ENCODE data around the gene LSAMP. TPM values are rescaled to one million over a fixed set of nuclear protein-coding genes. Genes with fewer than 3 reads are reported as not detected.

LSAMP gene
- total and polyA plus RNA-seq, 2 donors (not counting 1 experiment from before 2014, with no cell fraction given): not detected

DNA sequence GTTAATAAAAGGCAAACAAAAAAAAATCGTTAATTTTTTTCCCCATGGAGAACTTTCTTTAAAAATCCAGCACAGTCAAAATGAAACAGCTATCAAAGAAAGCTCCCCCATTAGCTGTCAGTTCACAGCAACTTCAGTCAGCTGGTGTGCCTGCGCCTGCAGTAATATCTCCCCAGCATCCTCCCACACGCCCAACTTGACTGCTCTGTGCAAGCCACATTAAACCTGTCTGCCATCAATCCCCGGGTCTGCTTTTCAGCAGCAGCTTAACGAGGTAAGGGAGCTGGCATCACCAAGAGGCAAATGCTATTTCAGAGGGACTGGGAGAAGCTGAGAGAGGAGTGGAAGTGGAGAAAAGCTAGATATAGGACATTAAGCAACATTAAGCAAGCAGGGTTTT is 484.5 kb downstream of the LSAMP start:
- ChIA-PET CTCF (no interaction called here), POLR2A (no interaction called here)
- H3K4me3 ChIP-seq (ENCODE audit: control extremely low read depth in 1 of 5, extremely low read depth in 1 of 5, insufficient read depth in 1 of 5, low read depth in 2 of 5, low read length in 4 of 5): no peak overlapping the region
- DNase-seq (no peak), ATAC-seq (ENCODE audit: low read depth) (no peak)
- no peaks in the 10 kb centered on the region for H3K36me3 ChIP-seq (replicated peaks in 1 of 2; ENCODE audit: control extremely low read depth in 1 of 2, control insufficient read depth in 1 of 2, extremely low read depth in 1 of 2, insufficient read depth in 2 of 2, low read length in 1 of 2)
- H3K9me3 ChIP-seq (ENCODE audit: control extremely low read depth in 1 of 3, control insufficient read depth in 2 of 3, insufficient read depth in 1 of 3, low read length in 2 of 3): no peaks in the 10 kb centered on the region
- WGBS (ENCODE audit: insufficient coverage): 80% methylated on average over 2 of the region's 5 CpGs
- H3K79me2 ChIP-seq (ENCODE audit: control insufficient read depth, insufficient read depth, low read length): no peaks in the 10 kb centered on the region
- TF ChIP-seq, protein P1, sequence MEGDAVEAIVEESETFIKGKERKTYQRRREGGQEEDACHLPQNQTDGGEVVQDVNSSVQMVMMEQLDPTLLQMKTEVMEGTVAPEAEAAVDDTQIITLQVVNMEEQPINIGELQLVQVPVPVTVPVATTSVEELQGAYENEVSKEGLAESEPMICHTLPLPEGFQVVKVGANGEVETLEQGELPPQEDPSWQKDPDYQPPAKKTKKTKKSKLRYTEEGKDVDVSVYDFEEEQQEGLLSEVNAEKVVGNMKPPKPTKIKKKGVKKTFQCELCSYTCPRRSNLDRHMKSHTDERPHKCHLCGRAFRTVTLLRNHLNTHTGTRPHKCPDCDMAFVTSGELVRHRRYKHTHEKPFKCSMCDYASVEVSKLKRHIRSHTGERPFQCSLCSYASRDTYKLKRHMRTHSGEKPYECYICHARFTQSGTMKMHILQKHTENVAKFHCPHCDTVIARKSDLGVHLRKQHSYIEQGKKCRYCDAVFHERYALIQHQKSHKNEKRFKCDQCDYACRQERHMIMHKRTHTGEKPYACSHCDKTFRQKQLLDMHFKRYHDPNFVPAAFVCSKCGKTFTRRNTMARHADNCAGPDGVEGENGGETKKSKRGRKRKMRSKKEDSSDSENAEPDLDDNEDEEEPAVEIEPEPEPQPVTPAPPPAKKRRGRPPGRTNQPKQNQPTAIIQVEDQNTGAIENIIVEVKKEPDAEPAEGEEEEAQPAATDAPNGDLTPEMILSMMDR (IDR thresholded peaks at IDR 0.05): no peak
- no peak for TF ChIP-seq EZH2 (IDR thresholded peaks at IDR 0.05; ENCODE audit: borderline replicate concordance, insufficient read depth, low read depth, low read length, poor library complexity, severe bottlenecking)
- Mint-ChIP-seq H3K27me3 (no peaks in the 10 kb centered on the region), H3K4me3 (no peak overlapping the region), H3K27ac (no peak overlapping the region), H3K9me3 (ENCODE audit: insufficient read depth) (no peaks in the 10 kb centered on the region), H3K4me1 (no peaks in the 10 kb centered on the region)
- H3K4me2 ChIP-seq (replicated peaks; ENCODE audit: low read depth, low read length, poor library complexity, severe bottlenecking): no peak overlapping the region
- no peak overlapping the region for H2AFZ ChIP-seq (ENCODE audit: insufficient read depth, low read depth, low read length, poor library complexity, severe bottlenecking)
- no peak overlapping the region for H3K9ac ChIP-seq (ENCODE audit: low read length)
- H3K4me1 ChIP-seq (ENCODE audit: control insufficient read depth in 2 of 2, insufficient read depth in 2 of 2, low read length in 2 of 2): no peaks in the 10 kb centered on the region
- intact Hi-C loops (cut with micrococcal nuclease): no loop called here
- no peaks in the 10 kb centered on the region for H4K20me1 ChIP-seq (ENCODE audit: control insufficient read depth, insufficient read depth, low read length, poor library complexity, severe bottlenecking)
- no peak overlapping the region for H3K27ac ChIP-seq (ENCODE audit: low read length in 2 of 2)
- H3K27me3 ChIP-seq (replicated peaks in 1 of 4; ENCODE audit: control extremely low read depth in 1 of 4, control insufficient read depth in 3 of 4, insufficient read depth in 4 of 4, low read length in 3 of 4): no peaks in the 10 kb centered on the region

DNA sequence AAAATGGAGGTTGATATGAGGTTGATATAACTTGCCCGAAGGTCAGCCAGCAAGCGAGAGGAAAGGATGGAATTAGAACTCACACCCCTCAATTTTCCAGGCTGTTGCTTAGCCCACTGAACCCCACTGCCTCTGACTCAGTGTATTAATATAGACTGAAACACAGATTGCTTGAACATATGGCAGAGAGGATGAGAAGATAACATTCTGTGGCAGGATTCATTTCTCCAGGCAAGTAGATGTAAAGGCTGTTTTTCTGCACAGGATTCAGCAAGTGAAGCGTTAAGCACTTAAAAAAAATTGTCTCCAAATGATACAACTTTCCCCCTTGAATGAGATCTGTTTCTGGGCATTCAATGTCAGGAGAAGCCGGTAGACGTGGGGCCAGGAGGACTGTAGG is 486.8 kb downstream of the LSAMP start:
- WGBS (ENCODE audit: insufficient coverage): no CpG with 5 or more reads among the region's 5 CpGs
- Histone ChIP-seq H4K20me1 (ENCODE audit: control insufficient read depth, insufficient read depth, low read length, poor library complexity, severe bottlenecking) (no peaks in the 10 kb centered on the region), H3K36me3 (replicated peaks in 1 of 2; ENCODE audit: control extremely low read depth in 1 of 2, control insufficient read depth in 1 of 2, extremely low read depth in 1 of 2, insufficient read depth in 2 of 2, low read length in 1 of 2) (no peaks in the 10 kb centered on the region), H3K9me3 (ENCODE audit: control extremely low read depth in 1 of 3, control insufficient read depth in 2 of 3, insufficient read depth in 1 of 3, low read length in 2 of 3) (no peaks in the 10 kb centered on the region), H3K4me2 (replicated peaks; ENCODE audit: low read depth, low read length, poor library complexity, severe bottlenecking) (no peak overlapping the region), H2AFZ (ENCODE audit: insufficient read depth, low read depth, low read length, poor library complexity, severe bottlenecking) (no peak overlapping the region), H3K9ac (ENCODE audit: low read length) (no peak overlapping the region), H3K79me2 (ENCODE audit: control insufficient read depth, insufficient read depth, low read length) (no peaks in the 10 kb centered on the region), H3K27ac (ENCODE audit: low read length in 2 of 2) (no peak overlapping the region), H3K4me3 (ENCODE audit: control extremely low read depth in 1 of 5, extremely low read depth in 1 of 5, insufficient read depth in 1 of 5, low read depth in 2 of 5, low read length in 4 of 5) (no peak overlapping the region), H3K27me3 (replicated peaks in 1 of 4; ENCODE audit: control extremely low read depth in 1 of 4, control insufficient read depth in 3 of 4, insufficient read depth in 4 of 4, low read length in 3 of 4) (no peaks in the 10 kb centered on the region), H3K4me1 (ENCODE audit: control insufficient read depth in 2 of 2, insufficient read depth in 2 of 2, low read length in 2 of 2) (no peaks in the 10 kb centered on the region)
- ChIA-PET POLR2A (no interaction called here), CTCF (no interaction called here)
- no peaks in the 10 kb centered on the region for H3K27me3 Mint-ChIP-seq
- no peak overlapping the region for H3K4me3 Mint-ChIP-seq
- DNase-seq: no peak
- no peak overlapping the region for H3K27ac Mint-ChIP-seq
- TF ChIP-seq EZH2 (IDR thresholded peaks at IDR 0.05; ENCODE audit: borderline replicate concordance, insufficient read depth, low read depth, low read length, poor library complexity, severe bottlenecking): no peak
- TF ChIP-seq, protein P1 (IDR thresholded peaks at IDR 0.05): no peak
- H3K4me1 Mint-ChIP-seq: no peaks in the 10 kb centered on the region
- H3K9me3 Mint-ChIP-seq (ENCODE audit: insufficient read depth): no peaks in the 10 kb centered on the region
- intact Hi-C loops (cut with micrococcal nuclease): no loop called here
- ATAC-seq (ENCODE audit: low read depth): no peak
